Left renal cortex interstitium (tissue), 4 donors: Measurements from ENCODE around the gene TGFBI. TPM values are rescaled to one million over a fixed set of nuclear protein-coding genes. Genes with fewer than 3 reads are reported as not detected.

Source experiments
- DNase-seq, 4 donors: peaks; one replicate each; pipeline ENCODE4 v3.0.0-alpha.2; 2013; ENCODE audit warnings: low read depth in 4 of 4, low spot score in 2 of 4, missing footprints in 1 of 4
- polyA plus RNA-seq, 4 donors: library from polyadenylated mRNA; unstranded; fragments of 120-200 nt; gene quantifications; one replicate each; pipeline ENCODE4 v1.2.1, GENCODE V29; 2013; ENCODE audit not compliant: insufficient read length in 4 of 4

Gene TGFBI
- polyA plus RNA-seq, 4 donors, result 212 to 302 (median 253) TPM

GRCh38 chr5:136023958-136024541 is 4.7 kb upstream of the TGFBI start:
- DNase-seq, result no peak

GRCh38 chr5:136025900-136026299 is 2.9 kb upstream of the TGFBI start:
- no peak for DNase-seq

GRCh38 chr5:136026636-136027035 is 2.2 kb upstream of the TGFBI start:
- no peak for DNase-seq

- no peak for DNase-seq
These were observed 1.5 kb upstream of the TGFBI start for GRCh38 chr5:136027311-136027710.

GRCh38 chr5:136028090-136028489 is 698 bp upstream of the TGFBI start:
- DNase-seq, result no peak

GRCh38 chr5:136030252-136030651 is 1.5 kb downstream of the TGFBI start:
- no peak for DNase-seq

GRCh38 chr5:136030956-136031611 is 2.3 kb downstream of the TGFBI start:
- no peak for DNase-seq

- DNase-seq, result no peak
These were observed 2.9 kb downstream of the TGFBI start for GRCh38 chr5:136031711-136032110.

GRCh38 chr5:136032564-136032963 is 3.8 kb downstream of the TGFBI start:
- no peak for DNase-seq

- no peak for DNase-seq
These were observed 4.4 kb downstream of the TGFBI start for GRCh38 chr5:136033234-136033633.

GRCh38 chr5:136033848-136034247 is 5.1 kb downstream of the TGFBI start:
- no peak for DNase-seq

GRCh38 chr5:136034492-136034891 is 5.7 kb downstream of the TGFBI start:
- no peak for DNase-seq

- no peak for DNase-seq
These were observed 6.2 kb downstream of the TGFBI start for GRCh38 chr5:136034984-136035383.

GRCh38 chr5:136035837-136036236 is 7.0 kb downstream of the TGFBI start:
- DNase-seq, result no peak

- no peak for DNase-seq
These were observed 7.6 kb downstream of the TGFBI start for GRCh38 chr5:136036293-136036911.

- no peak for DNase-seq
These were observed 8.4 kb downstream of the TGFBI start for GRCh38 chr5:136037001-136037705.

GRCh38 chr5:136038635-136039034 is 9.8 kb downstream of the TGFBI start:
- DNase-seq, result no peak

GRCh38 chr5:136039202-136039601 is 10.4 kb downstream of the TGFBI start:
- no peak for DNase-seq

- DNase-seq, result no peak
These were observed 12.1 kb downstream of the TGFBI start for GRCh38 chr5:136040746-136041415.

GRCh38 chr5:136042156-136042555 is 13.4 kb downstream of the TGFBI start:
- no peak for DNase-seq

- DNase-seq, result no peak
These were observed 13.9 kb downstream of the TGFBI start for GRCh38 chr5:136042665-136043121.
